HG03108 (cell line): ENCODE data around the gene ANKS1B.
A peak's percentile ranks its signal among the peaks of the same experiment; 100 is the strongest.
"Not testable (repeated sequence)": the region's sequence is repeated elsewhere in the genome, so short reads cannot be mapped to it uniquely, and the experiment has no call there.

Source experiments
- ATAC-seq: cut with Tn5 transposase; IDR thresholded peaks from one replicate; pipeline ENCODE4 v1.9.1; 2021; ENCODE audit warnings: moderate library complexity; ENCODE audit not compliant: unreplicated experiment

Gene ANKS1B

GRCh38 chr12:99984271-99985128 lies at the start of gene ANKS1B:
TSS of gene ANKS1B (minus strand) at chr12:99984936. CDS start at chr12:99984237, 699 bp downstream.
- ATAC-seq, result peak; percentile 40

GRCh38 chr12:100031836-100032235 lies 47.1 kb upstream of the ANKS1B start:
- no peak for ATAC-seq

GRCh38 chr12:100027671-100028070 lies 42.9 kb upstream of the ANKS1B start:
- no peak for ATAC-seq

- no peak for ATAC-seq
These were observed 41.5 kb upstream of the ANKS1B start for GRCh38 chr12:100026241-100026640.

GRCh38 chr12:100024974-100025555 lies 40.3 kb upstream of the ANKS1B start:
- ATAC-seq, result no peak

- ATAC-seq, result no peak
These were observed 35.6 kb upstream of the ANKS1B start for GRCh38 chr12:100020370-100020769.

GRCh38 chr12:100017056-100017455 lies 32.3 kb upstream of the ANKS1B start:
- no peak for ATAC-seq

- not testable (repeated sequence) for ATAC-seq
These were observed 31.6 kb upstream of the ANKS1B start for GRCh38 chr12:100016304-100016703.

- not testable (repeated sequence) for ATAC-seq
These were observed 21.1 kb upstream of the ANKS1B start for GRCh38 chr12:100005846-100006245.

GRCh38 chr12:99997806-99998205 lies 13.1 kb upstream of the ANKS1B start:
- no peak for ATAC-seq

GRCh38 chr12:99996095-99996494 lies 11.4 kb upstream of the ANKS1B start:
- no peak for ATAC-seq

GRCh38 chr12:99985631-99986030 lies 895 bp upstream of the ANKS1B start:
- no peak for ATAC-seq

- no peak for ATAC-seq
These were observed 414 bp upstream of the ANKS1B start for GRCh38 chr12:99985129-99985570.

- no peak for ATAC-seq
These were observed 1.1 kb downstream of the ANKS1B start for GRCh38 chr12:99983456-99984258.

- ATAC-seq, result no peak
These were observed 3.0 kb downstream of the ANKS1B start for GRCh38 chr12:99981639-99982190.

GRCh38 chr12:99979471-99979870 lies 5.3 kb downstream of the ANKS1B start:
- ATAC-seq, result no peak

- no peak for ATAC-seq
These were observed 6.6 kb downstream of the ANKS1B start for GRCh38 chr12:99978152-99978551.

- ATAC-seq, result no peak
These were observed 7.2 kb downstream of the ANKS1B start for GRCh38 chr12:99977550-99977949.

- no peak for ATAC-seq
These were observed 8.0 kb downstream of the ANKS1B start for GRCh38 chr12:99976762-99977161.

GRCh38 chr12:99975321-99975720 lies 9.4 kb downstream of the ANKS1B start:
- ATAC-seq, result no peak

- no peak for ATAC-seq
These were observed 10.6 kb downstream of the ANKS1B start for GRCh38 chr12:99974146-99974545.
